GM12878 (cell line): ENCODE data around the gene PERM1. TPM values are rescaled to one million over a fixed set of nuclear protein-coding genes. Genes with fewer than 3 reads are reported as not detected.

Experiments
- ATAC-seq: fragments of 200-7000 bp; cut with Tn5 transposase; 3 replicates; pipeline ENCODE4 v1.9.1; 2020; ENCODE audit warnings: mild to moderate bottlenecking, moderate library complexity
- BruUV-seq: library from RNA; stranded (reverse); fragments of 400-500 nt; replicated peaks from 2 replicates; lab custom pipeline; 2021; lab: Mats Ljungman, UMichigan
- CTCF ChIA-PET: fragments of 300-600 bp; sonication (Branson Sonifier 250); formaldehyde crosslinking; extraction: SDS; loops from one replicate; lab custom pipeline; 2021; ENCODE audit warnings: inconsistent platforms; lab: Yijun Ruan, JAX
- POLR2A ChIA-PET: fragments of 350-600 bp; formaldehyde crosslinking; extraction: SDS; loops from one replicate; lab custom pipeline; 2021; ENCODE audit warnings: inconsistent platforms; lab: Charles Lee
- RAD21 ChIA-PET: fragments of 300-600 bp; sonication (Branson Sonifier 250); formaldehyde crosslinking; loops from one replicate; lab custom pipeline; 2023; ENCODE audit warnings: antibody characterized with exemption; ENCODE audit not compliant: unreplicated experiment; lab: Charles Lee
- SMC1A ChIA-PET: fragments of 300-600 bp; sonication (Branson Sonifier 250); formaldehyde crosslinking; loops from one replicate; lab custom pipeline; 2023; ENCODE audit not compliant: unreplicated experiment, uncharacterized antibody; lab: Charles Lee
- DNase-seq: peaks from one replicate; pipeline ENCODE4 v3.0.0-alpha.2; 2011; ENCODE audit warnings: low read depth, low spot score
- FAIRE-seq: peaks from 3 replicates; lab custom pipeline; 2011; peaks lifted over from hg19 to GRCh38; lab: Jason Lieb, UNC
- H2AFZ ChIP-seq: 2 replicates; pipeline ENCODE4 v1.6.0; 2011; ENCODE audit warnings: low read depth, low read length, control low read depth; ENCODE audit not compliant: control insufficient read depth
- H3K27ac ChIP-seq: 2 replicates; pipeline ENCODE4 v1.5.1; 2011; ENCODE audit warnings: control low read depth; ENCODE audit not compliant: control insufficient read depth, insufficient read depth
- H3K27me3 ChIP-seq, 2 experiments: replicated peaks in 1 of 2; 2 replicates each; pipeline versions ENCODE4 v1.6.0 to v1.6.1; 2011; ENCODE audit warnings: low read length in 1 of 2; ENCODE audit not compliant: control insufficient read depth in 2 of 2, insufficient read depth in 2 of 2
- H3K36me3 ChIP-seq, 2 experiments: 2 replicates each; pipeline ENCODE4 v1.5.1; 2011; ENCODE audit warnings: low read length in 1 of 2; ENCODE audit not compliant: control insufficient read depth in 2 of 2, insufficient read depth in 2 of 2
- H3K4me1 ChIP-seq: 2 replicates; pipeline ENCODE4 v1.6.1; 2011; ENCODE audit warnings: mild to moderate bottlenecking, low read length, moderate library complexity, mixed read lengths; ENCODE audit not compliant: control insufficient read depth, insufficient read depth
- H3K4me2 ChIP-seq: 2 replicates; pipeline ENCODE4 v1.6.0; 2011; ENCODE audit warnings: control low read depth; ENCODE audit not compliant: control insufficient read depth, insufficient read depth
- H3K4me3 ChIP-seq: fragments of 200-600 bp; sonication (generic); 2 replicates; pipeline ENCODE4 v1.5.1; 2016
- H3K79me2 ChIP-seq: 2 replicates; pipeline ENCODE4 v1.6.0; 2011; ENCODE audit warnings: low read length; ENCODE audit not compliant: control insufficient read depth, insufficient read depth
- H3K9ac ChIP-seq: 2 replicates; pipeline ENCODE4 v1.8.0; 2011; ENCODE audit warnings: low read length, control low read depth, mixed read lengths; ENCODE audit not compliant: control insufficient read depth, insufficient read depth
- H3K9me3 ChIP-seq: replicated peaks from 3 replicates; pipeline ENCODE4 v1.5.1; 2011; ENCODE audit warnings: mild to moderate bottlenecking, low read length; ENCODE audit not compliant: control insufficient read depth, insufficient read depth
- H4K20me1 ChIP-seq: 2 replicates; pipeline ENCODE4 v1.6.0; 2011; ENCODE audit not compliant: control insufficient read depth, insufficient read depth
- BCL11A ChIP-seq: IDR thresholded peaks from 2 replicates; pipeline ENCODE4 v1.6.1; 2011; ENCODE audit warnings: low read depth, low read length
- BRCA1 ChIP-seq: IDR thresholded peaks from 2 replicates; pipeline ENCODE4 v1.6.1; 2011; ENCODE audit warnings: low read depth, low read length, improper control_type of control experiment
- EP300 ChIP-seq, 2 experiments: fragments of 150-350 bp in 1 of 2; IDR thresholded peaks; 2 replicates each; pipeline ENCODE4 v1.6.1; 2011 to 2012; ENCODE audit warnings: low read depth in 2 of 2, low read length in 2 of 2, borderline replicate concordance in 1 of 2, improper control_type of control experiment in 1 of 2, inconsistent platforms in 1 of 2; ENCODE audit not compliant: control insufficient read depth in 1 of 2
- ETV6 ChIP-seq, 2 experiments: fragments of 450-650 bp in 1 of 2; IDR thresholded peaks in 1 of 2; conservative IDR thresholded peaks in 1 of 2; 2 replicates each; pipeline ENCODE4 v1.6.1; 2014; ENCODE audit warnings: antibody characterized with exemption in 1 of 2, borderline replicate concordance in 1 of 2, low read depth in 1 of 2, mild to moderate bottlenecking in 1 of 2, moderate library complexity in 1 of 2
- MEF2B ChIP-seq: fragments of 450-650 bp; IDR thresholded peaks from 2 replicates; pipeline ENCODE4 v1.6.1; 2018; ENCODE audit warnings: mild to moderate bottlenecking, moderate library complexity; ENCODE audit not compliant: partially characterized antibody, poor library complexity, severe bottlenecking
- MXI1 ChIP-seq: fragments of 150-350 bp; IDR thresholded peaks from 2 replicates; pipeline ENCODE4 v1.6.1; 2011; ENCODE audit warnings: low read depth, mild to moderate bottlenecking, inconsistent platforms, low read length, improper control_type of control experiment
- NFXL1 ChIP-seq: fragments of 450-650 bp; IDR thresholded peaks from 2 replicates; pipeline ENCODE4 v1.6.1; 2017; ENCODE audit warnings: antibody characterized with exemption, mild to moderate bottlenecking, borderline replicate concordance
- NR2F1 ChIP-seq: fragments of 450-650 bp; conservative IDR thresholded peaks from 2 replicates; pipeline ENCODE4 v1.6.1; 2017; ENCODE audit warnings: mild to moderate bottlenecking
- PAX8 ChIP-seq: fragments of 450-650 bp; IDR thresholded peaks from 2 replicates; pipeline ENCODE4 v1.6.1; 2017; ENCODE audit warnings: mild to moderate bottlenecking, moderate library complexity
- SIX5 ChIP-seq: IDR thresholded peaks from 2 replicates; pipeline ENCODE4 v1.6.1; 2011; ENCODE audit warnings: mild to moderate bottlenecking, low read depth, low read length, moderate library complexity; ENCODE audit not compliant: severe bottlenecking
- SP1 ChIP-seq: IDR thresholded peaks from one replicate; pipeline ENCODE4 v1.6.1; 2011; ENCODE audit warnings: low read depth, low read length
- WGBS: methylation state at CpG from one replicate; pipeline ENCODE4 v1.1.6; 2016; ENCODE audit warnings: low lambda C conversion rate; ENCODE audit not compliant: insufficient replicate concordance, insufficient coverage; ENCODE audit errors: missing lambda C conversion rate; 5-methylcytosine and 5-hydroxymethylcytosine counted together
- in situ Hi-C: fragments of 300-500 bp; cut with MboI; formaldehyde crosslinking; loops from 9 replicates; pipeline ENCODE4 v1.14.3; 2018; ENCODE audit warnings: mixed read lengths
- intact Hi-C: fragments of 100-400 bp; cut with micrococcal nuclease; formaldehyde crosslinking; loops from one replicate; pipeline ENCODE4 v1.14.2; 2022; ENCODE audit not compliant: unreplicated experiment
- polyA plus RNA-seq, 11 experiments: library from polyadenylated mRNA; depleted of rRNA in 4 of 11; unstranded in 6 of 11; stranded (reverse) in 5 of 11; fragments of >200 nt; fragmentation: Nextera tagmentation in 4 of 11; fragmentation: Illumina TruSeq in 1 of 11; extraction: Ambion mirVana in 4 of 11; extraction: Trizol in 1 of 11; gene quantifications; 1 replicate in 1 of 11; 2 replicates in 10 of 11; pipeline versions ENCODE4 v1.2.1 to v1.2.3, GENCODE V29; 2011 to 2016; ENCODE audit warnings: inconsistent platforms in 2 of 11, missing spikeins in 2 of 11, low read depth in 1 of 11
- total RNA-seq, 4 experiments: library from RNA; depleted of rRNA in 3 of 4; stranded (reverse); fragments of >200 nt in 3 of 4; fragmentation: Illumina TruSeq in 1 of 4; extraction: Trizol in 1 of 4; gene quantifications; 2 replicates each; pipeline versions ENCODE4 v1.2.1 to v1.2.3, GENCODE V29; 2013 to 2021
- TF ChIP-seq, protein P1 (sequence below): IDR thresholded peaks from 2 replicates; pipeline ENCODE4 v1.6.1; 2012; ENCODE audit warnings: low read depth, low read length, improper control_type of control experiment
- TF ChIP-seq, protein P2 (sequence below): IDR thresholded peaks from 2 replicates; pipeline ENCODE4 v1.6.1; 2011; ENCODE audit warnings: borderline replicate concordance, low read depth, mild to moderate bottlenecking, moderate library complexity, mixed read lengths, low read length; ENCODE audit not compliant: insufficient read depth; ENCODE audit errors: extremely low read length
- TF ChIP-seq, protein P3 (sequence below): IDR thresholded peaks from 2 replicates; pipeline ENCODE4 v1.6.1; 2012; ENCODE audit warnings: low read length, inconsistent platforms
- TF ChIP-seq, protein P4 (sequence below): fragments of 450-650 bp; formaldehyde crosslinking; IDR thresholded peaks from 2 replicates; pipeline ENCODE4 v1.5.0; 2022; ENCODE audit warnings: mild to moderate bottlenecking, missing genetic modification characterization

Gene PERM1
- total and polyA plus RNA-seq, 10 of the 15 experiments (the other 5 are each of a cell fraction or from before 2014, with no cell fraction given) = not detected

DNA sequence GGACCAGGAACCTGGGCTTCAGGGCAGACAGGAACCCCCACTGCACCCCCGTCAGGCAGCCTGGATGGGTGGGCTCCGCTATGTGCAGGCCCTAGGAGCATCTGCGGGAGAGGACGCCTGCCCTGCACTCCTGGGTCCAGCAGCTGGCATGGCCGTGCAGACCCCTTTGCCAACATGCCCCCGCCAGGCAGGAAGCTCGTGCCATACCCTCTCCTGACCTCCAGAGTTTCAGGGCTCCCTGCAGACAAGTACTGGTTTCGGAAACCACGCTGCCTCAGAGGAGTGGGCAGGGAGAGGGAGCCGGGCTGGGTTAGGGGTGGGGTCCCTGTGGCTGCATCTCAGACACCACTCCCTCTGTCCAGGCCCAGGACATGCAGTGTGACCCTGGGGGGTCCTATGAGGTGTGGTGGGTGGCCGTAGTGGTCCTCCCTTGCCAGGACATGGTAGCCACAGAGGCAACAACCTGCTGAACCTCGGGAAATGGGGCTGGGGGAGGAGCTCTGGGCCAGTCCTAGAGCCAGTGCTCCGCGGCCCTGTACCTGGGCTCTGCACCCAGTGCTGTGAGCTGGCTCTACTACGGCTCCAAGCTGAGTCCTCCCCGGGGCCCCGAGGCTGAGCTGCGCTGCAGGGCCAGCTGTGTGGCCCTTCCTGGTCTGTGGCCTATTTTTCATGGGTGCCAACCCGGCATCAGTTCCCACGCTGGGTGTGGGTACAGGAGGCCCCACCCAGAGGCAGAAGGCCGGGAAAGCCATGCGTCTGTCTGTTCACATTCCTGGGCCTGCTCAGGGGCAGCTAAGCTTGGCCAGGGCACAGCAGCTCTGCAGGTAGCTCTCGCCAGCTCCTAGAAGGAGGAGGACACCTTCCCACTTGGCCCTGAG is 14.2 kb downstream of the PERM1 start:
- WGBS = 60% methylated on average over 23 of the region's 23 CpGs
- CTCF ChIA-PET = no interaction called here
- RAD21 ChIA-PET = interaction anchor here (0.8 to 1.1 kb wide), 3 partner anchors 25 to 62 kb away, joined by 3 to 5 read pairs (median 4); no protein-coding TSS in a partner anchor
- in situ Hi-C loops = no loop called here
- ATAC-seq (no peak), DNase-seq (no peak), FAIRE-seq (no peak)
- Histone ChIP-seq H3K4me3 (no peak overlapping the region), H4K20me1 (no peaks in the 10 kb centered on the region), H3K9ac (no peak overlapping the region), H3K36me3 (no peaks in the 10 kb centered on the region; a peak in 1 of 4 replicates), H3K4me1 (peaks cover 9% of the 10 kb centered on the region), H2AFZ (no peak overlapping the region), H3K4me2 (peak overlapping the region; percentile 97; the same call in 1 of the 2 replicates), H3K27me3 (no peaks in the 10 kb centered on the region), H3K27ac (no peak overlapping the region), H3K9me3 (no peaks in the 10 kb centered on the region), H3K79me2 (no peaks in the 10 kb centered on the region)
- POLR2A ChIA-PET = interaction anchor here (1.1 kb wide), 1 partner anchor 14 kb away, joined by 3 read pairs; the partner anchor contains the start of gene PERM1
- intact Hi-C loops = no loop called here
- SMC1A ChIA-PET = interaction anchor here (0.7 kb wide), 1 partner anchor 17 kb away, joined by 3 read pairs; no protein-coding TSS in a partner anchor
- no TSS peak for BruUV-seq
- TF ChIP-seq BRCA1 = no peak
- no peak for TF ChIP-seq BCL11A
- TF ChIP-seq PAX8 = no peak
- TF ChIP-seq, protein P1, sequence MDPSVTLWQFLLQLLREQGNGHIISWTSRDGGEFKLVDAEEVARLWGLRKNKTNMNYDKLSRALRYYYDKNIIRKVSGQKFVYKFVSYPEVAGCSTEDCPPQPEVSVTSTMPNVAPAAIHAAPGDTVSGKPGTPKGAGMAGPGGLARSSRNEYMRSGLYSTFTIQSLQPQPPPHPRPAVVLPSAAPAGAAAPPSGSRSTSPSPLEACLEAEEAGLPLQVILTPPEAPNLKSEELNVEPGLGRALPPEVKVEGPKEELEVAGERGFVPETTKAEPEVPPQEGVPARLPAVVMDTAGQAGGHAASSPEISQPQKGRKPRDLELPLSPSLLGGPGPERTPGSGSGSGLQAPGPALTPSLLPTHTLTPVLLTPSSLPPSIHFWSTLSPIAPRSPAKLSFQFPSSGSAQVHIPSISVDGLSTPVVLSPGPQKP = no peak
- TF ChIP-seq EP300 (IDR thresholded peaks at IDR 0.05; ENCODE audit: borderline replicate concordance in 1 of 2, control insufficient read depth in 1 of 2, low read depth in 2 of 2, low read length in 2 of 2) = no peak
- no peak for TF ChIP-seq SIX5
- no peak for TF ChIP-seq ETV6 (conservative IDR thresholded peaks at IDR 0.05 in 1 of 2, IDR thresholded peaks at IDR 0.05 in 1 of 2; ENCODE audit: borderline replicate concordance in 1 of 2, low read depth in 1 of 2)
- TF ChIP-seq, protein P2, sequence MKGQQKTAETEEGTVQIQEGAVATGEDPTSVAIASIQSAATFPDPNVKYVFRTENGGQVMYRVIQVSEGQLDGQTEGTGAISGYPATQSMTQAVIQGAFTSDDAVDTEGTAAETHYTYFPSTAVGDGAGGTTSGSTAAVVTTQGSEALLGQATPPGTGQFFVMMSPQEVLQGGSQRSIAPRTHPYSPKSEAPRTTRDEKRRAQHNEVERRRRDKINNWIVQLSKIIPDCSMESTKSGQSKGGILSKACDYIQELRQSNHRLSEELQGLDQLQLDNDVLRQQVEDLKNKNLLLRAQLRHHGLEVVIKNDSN = no peak
- no peak for TF ChIP-seq SP1
- TF ChIP-seq, protein P3, sequence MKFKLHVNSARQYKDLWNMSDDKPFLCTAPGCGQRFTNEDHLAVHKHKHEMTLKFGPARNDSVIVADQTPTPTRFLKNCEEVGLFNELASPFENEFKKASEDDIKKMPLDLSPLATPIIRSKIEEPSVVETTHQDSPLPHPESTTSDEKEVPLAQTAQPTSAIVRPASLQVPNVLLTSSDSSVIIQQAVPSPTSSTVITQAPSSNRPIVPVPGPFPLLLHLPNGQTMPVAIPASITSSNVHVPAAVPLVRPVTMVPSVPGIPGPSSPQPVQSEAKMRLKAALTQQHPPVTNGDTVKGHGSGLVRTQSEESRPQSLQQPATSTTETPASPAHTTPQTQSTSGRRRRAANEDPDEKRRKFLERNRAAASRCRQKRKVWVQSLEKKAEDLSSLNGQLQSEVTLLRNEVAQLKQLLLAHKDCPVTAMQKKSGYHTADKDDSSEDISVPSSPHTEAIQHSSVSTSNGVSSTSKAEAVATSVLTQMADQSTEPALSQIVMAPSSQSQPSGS = no peak
- no peak for TF ChIP-seq MEF2B
- no peak for TF ChIP-seq MXI1
- TF ChIP-seq, protein P4, sequence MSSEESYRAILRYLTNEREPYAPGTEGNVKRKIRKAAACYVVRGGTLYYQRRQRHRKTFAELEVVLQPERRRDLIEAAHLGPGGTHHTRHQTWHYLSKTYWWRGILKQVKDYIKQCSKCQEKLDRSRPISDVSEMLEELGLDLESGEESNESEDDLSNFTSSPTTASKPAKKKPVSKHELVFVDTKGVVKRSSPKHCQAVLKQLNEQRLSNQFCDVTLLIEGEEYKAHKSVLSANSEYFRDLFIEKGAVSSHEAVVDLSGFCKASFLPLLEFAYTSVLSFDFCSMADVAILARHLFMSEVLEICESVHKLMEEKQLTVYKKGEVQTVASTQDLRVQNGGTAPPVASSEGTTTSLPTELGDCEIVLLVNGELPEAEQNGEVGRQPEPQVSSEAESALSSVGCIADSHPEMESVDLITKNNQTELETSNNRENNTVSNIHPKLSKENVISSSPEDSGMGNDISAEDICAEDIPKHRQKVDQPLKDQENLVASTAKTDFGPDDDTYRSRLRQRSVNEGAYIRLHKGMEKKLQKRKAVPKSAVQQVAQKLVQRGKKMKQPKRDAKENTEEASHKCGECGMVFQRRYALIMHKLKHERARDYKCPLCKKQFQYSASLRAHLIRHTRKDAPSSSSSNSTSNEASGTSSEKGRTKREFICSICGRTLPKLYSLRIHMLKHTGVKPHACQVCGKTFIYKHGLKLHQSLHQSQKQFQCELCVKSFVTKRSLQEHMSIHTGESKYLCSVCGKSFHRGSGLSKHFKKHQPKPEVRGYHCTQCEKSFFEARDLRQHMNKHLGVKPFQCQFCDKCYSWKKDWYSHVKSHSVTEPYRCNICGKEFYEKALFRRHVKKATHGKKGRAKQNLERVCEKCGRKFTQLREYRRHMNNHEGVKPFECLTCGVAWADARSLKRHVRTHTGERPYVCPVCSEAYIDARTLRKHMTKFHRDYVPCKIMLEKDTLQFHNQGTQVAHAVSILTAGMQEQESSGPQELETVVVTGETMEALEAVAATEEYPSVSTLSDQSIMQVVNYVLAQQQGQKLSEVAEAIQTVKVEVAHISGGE (CRISPR knock-in tag) = no peak
- TF ChIP-seq NR2F1 = no peak
- no peak for TF ChIP-seq NFXL1
